A375 (cell line): ENCODE data around the gene TMEM41B. TPM values are rescaled to one million over a fixed set of nuclear protein-coding genes. Genes with fewer than 3 reads are reported as not detected.

ENCODE experiments used
- small RNA-seq: library from RNA; depleted of rRNA; stranded (forward); fragments of <200 nt; gene quantifications from one replicate; pipeline ENCODE3, GENCODE V24; 2014
- total RNA-seq: library from RNA; depleted of rRNA; stranded (reverse); fragments of >200 nt; shearing (Covaris generic); gene quantifications from 2 replicates; pipeline ENCODE4 v1.2.3, GENCODE V29; 2014; rRNA removed

TMEM41B gene, protein sequence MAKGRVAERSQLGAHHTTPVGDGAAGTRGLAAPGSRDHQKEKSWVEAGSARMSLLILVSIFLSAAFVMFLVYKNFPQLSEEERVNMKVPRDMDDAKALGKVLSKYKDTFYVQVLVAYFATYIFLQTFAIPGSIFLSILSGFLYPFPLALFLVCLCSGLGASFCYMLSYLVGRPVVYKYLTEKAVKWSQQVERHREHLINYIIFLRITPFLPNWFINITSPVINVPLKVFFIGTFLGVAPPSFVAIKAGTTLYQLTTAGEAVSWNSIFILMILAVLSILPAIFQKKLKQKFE
- total RNA-seq = 40.9 and 49.0 TPM in 2 replicates

DNA sequence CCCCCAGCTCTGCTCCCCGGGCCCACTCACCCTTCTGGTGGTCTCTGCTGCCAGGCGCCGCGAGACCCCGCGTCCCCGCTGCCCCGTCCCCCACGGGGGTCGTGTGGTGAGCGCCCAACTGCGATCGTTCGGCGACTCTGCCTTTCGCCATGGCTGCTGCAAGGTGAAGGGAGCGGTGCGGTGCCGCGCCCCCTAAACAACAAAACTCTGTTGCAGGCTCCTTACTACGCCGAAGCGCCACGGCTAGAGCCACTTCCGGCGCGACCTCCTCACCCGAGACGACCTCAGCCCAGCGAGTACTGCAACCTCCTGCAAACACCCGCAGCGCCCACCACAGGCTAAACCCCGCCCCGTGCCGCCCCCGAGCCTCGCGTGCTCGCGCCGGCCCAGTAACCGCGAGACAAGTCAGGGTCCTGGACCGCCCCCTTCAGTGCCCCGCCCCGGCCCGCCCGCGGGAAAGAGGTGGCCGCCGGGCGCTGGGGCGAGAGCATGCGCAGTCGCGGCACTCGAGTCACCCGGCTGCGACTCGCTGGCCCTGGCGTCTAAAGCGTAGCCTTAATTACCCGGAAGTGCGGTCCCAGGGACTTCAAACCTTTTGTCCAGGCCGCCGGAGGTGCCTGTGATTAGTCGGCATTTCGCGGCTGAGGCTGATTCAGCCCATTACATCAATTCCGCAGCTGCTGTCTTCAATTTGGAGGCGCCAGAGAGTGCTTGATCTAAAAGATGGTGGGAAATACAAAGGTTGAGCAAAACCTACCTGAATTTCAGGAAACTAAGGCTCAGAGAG, at the start of gene TMEM41B:
TSS of gene TMEM41B (minus strand) at position 303 of the 787 bp plus-strand sequence. CDS start at position 151, 152 bp downstream.

GRCh38 chr11:9265211-9266131, 48.9 kb downstream of the TMEM41B start, which contains the start of gene DENND5A:
Gene DENND5A (minus strand): TSS chr11:9265350. CDS start chr11:9265069, 281 bp downstream.

Small RNAs within 50 kb of the gene (small RNA-seq; reads per million reads assigned to genes)
- not detected for gene RF00017

Other genes with a start within 250 kb of the TMEM41B start
- gene SCUBE2, start 223.0 kb downstream of the TMEM41B start, total RNA-seq = not detected in 2 replicates
- 42.4 and 45.8 TPM in 2 replicates for gene DENND5A, start 49.2 kb downstream of the TMEM41B start, total RNA-seq
- 65.6 and 67.1 TPM in 2 replicates for gene IPO7, start 70.1 kb upstream of the TMEM41B start, total RNA-seq
- gene ZNF143, start 146.4 kb upstream of the TMEM41B start, total RNA-seq = 15.7 and 15.8 TPM in 2 replicates